ENCODE measurements around the gene PGAM5.

PGAM5 gene

GRCh38 chr12:132715874-132716273 is 5.2 kb downstream of the PGAM5 start:
- Histone ChIP-seq H3K4me2 (ENCODE audit: low read depth, low read length) (no peak overlapping the region), H3K27ac (ENCODE audit: low read length) (no peak overlapping the region), H3K9me2 (replicated peaks; ENCODE audit: insufficient read depth, low read length) (no peaks in the 10 kb centered on the region), H3K4me1 (ENCODE audit: low read length) (no peaks in the 10 kb centered on the region), H3K9ac (ENCODE audit: low read length) (no peak overlapping the region), H4K20me1 (ENCODE audit: insufficient read depth, low read length) (no peaks in the 10 kb centered on the region), H3K9me3 (replicated peaks; ENCODE audit: insufficient read depth, low read length) (no peaks in the 10 kb centered on the region), H3K79me2 (ENCODE audit: low read length) (peaks cover 35% of the 10 kb centered on the region), H2AFZ (ENCODE audit: low read length) (no peak overlapping the region), H3K27me3 (replicated peaks; ENCODE audit: insufficient read depth, low read length) (no peaks in the 10 kb centered on the region), H3K36me3 (replicated peaks; ENCODE audit: insufficient read depth, low read length) (no peaks in the 10 kb centered on the region; the same call in none of the 2 replicates), H3K4me3 (ENCODE audit: low read length) (no peak overlapping the region), H3F3A (ENCODE audit: insufficient read depth, low read length) (no peaks in the 10 kb centered on the region)
- TF ChIP-seq EZH2 (optimal IDR thresholded peaks at IDR 0.05; ENCODE audit: low read depth, low read length): no peak
- no peak for TF ChIP-seq EZH2phosphoT487 (IDR thresholded peaks at IDR 0.05; ENCODE audit: low read length)
- TF ChIP-seq, protein P1, sequence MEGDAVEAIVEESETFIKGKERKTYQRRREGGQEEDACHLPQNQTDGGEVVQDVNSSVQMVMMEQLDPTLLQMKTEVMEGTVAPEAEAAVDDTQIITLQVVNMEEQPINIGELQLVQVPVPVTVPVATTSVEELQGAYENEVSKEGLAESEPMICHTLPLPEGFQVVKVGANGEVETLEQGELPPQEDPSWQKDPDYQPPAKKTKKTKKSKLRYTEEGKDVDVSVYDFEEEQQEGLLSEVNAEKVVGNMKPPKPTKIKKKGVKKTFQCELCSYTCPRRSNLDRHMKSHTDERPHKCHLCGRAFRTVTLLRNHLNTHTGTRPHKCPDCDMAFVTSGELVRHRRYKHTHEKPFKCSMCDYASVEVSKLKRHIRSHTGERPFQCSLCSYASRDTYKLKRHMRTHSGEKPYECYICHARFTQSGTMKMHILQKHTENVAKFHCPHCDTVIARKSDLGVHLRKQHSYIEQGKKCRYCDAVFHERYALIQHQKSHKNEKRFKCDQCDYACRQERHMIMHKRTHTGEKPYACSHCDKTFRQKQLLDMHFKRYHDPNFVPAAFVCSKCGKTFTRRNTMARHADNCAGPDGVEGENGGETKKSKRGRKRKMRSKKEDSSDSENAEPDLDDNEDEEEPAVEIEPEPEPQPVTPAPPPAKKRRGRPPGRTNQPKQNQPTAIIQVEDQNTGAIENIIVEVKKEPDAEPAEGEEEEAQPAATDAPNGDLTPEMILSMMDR (IDR thresholded peaks at IDR 0.05; ENCODE audit: low read length): no peak
- no peak for DNase-seq

- Histone ChIP-seq H3K4me3 (ENCODE audit: low read length) (no peak overlapping the region), H3K36me3 (replicated peaks; ENCODE audit: insufficient read depth, low read length) (no peaks in the 10 kb centered on the region; the same call in none of the 2 replicates), H3K79me2 (ENCODE audit: low read length) (peaks cover 31% of the 10 kb centered on the region), H3F3A (ENCODE audit: insufficient read depth, low read length) (no peaks in the 10 kb centered on the region), H2AFZ (ENCODE audit: low read length) (no peak overlapping the region), H3K4me2 (ENCODE audit: low read depth, low read length) (no peak overlapping the region), H3K27ac (ENCODE audit: low read length) (no peak overlapping the region), H3K4me1 (ENCODE audit: low read length) (no peaks in the 10 kb centered on the region), H3K9me3 (replicated peaks; ENCODE audit: insufficient read depth, low read length) (no peaks in the 10 kb centered on the region), H4K20me1 (ENCODE audit: insufficient read depth, low read length) (no peaks in the 10 kb centered on the region), H3K27me3 (replicated peaks; ENCODE audit: insufficient read depth, low read length) (no peaks in the 10 kb centered on the region), H3K9ac (ENCODE audit: low read length) (no peak overlapping the region), H3K9me2 (replicated peaks; ENCODE audit: insufficient read depth, low read length) (no peaks in the 10 kb centered on the region)
- no peak for TF ChIP-seq EZH2 (optimal IDR thresholded peaks at IDR 0.05; ENCODE audit: low read depth, low read length)
- TF ChIP-seq, protein P1 (IDR thresholded peaks at IDR 0.05; ENCODE audit: low read length): no peak
- TF ChIP-seq EZH2phosphoT487 (IDR thresholded peaks at IDR 0.05; ENCODE audit: low read length): no peak
- no peak for DNase-seq
Observed at GRCh38 chr12:132716356-132716755, 5.7 kb downstream of the PGAM5 start.

GRCh38 chr12:132717011-132717410 is 6.4 kb downstream of the PGAM5 start:
- H3K27me3 ChIP-seq (replicated peaks; ENCODE audit: insufficient read depth, low read length): no peaks in the 10 kb centered on the region
- H4K20me1 ChIP-seq (ENCODE audit: insufficient read depth, low read length): no peaks in the 10 kb centered on the region
- H3K36me3 ChIP-seq (replicated peaks; ENCODE audit: insufficient read depth, low read length): no peaks in the 10 kb centered on the region; the same call in none of the 2 replicates
- TF ChIP-seq EZH2 (optimal IDR thresholded peaks at IDR 0.05; ENCODE audit: low read depth, low read length): no peak
- TF ChIP-seq EZH2phosphoT487 (IDR thresholded peaks at IDR 0.05; ENCODE audit: low read length): no peak
- TF ChIP-seq, protein P1 (IDR thresholded peaks at IDR 0.05; ENCODE audit: low read length): no peak
- no peaks in the 10 kb centered on the region for H3K4me1 ChIP-seq (ENCODE audit: low read length)
- peaks cover 24% of the 10 kb centered on the region for H3K79me2 ChIP-seq (ENCODE audit: low read length)
- no peaks in the 10 kb centered on the region for H3F3A ChIP-seq (ENCODE audit: insufficient read depth, low read length)
- no peaks in the 10 kb centered on the region for H3K9me3 ChIP-seq (replicated peaks; ENCODE audit: insufficient read depth, low read length)
- no peak overlapping the region for H3K27ac ChIP-seq (ENCODE audit: low read length)
- no peaks in the 10 kb centered on the region for H3K9me2 ChIP-seq (replicated peaks; ENCODE audit: insufficient read depth, low read length)
- no peak for DNase-seq
- no peak overlapping the region for H3K9ac ChIP-seq (ENCODE audit: low read length)
- H3K4me2 ChIP-seq (ENCODE audit: low read depth, low read length): no peak overlapping the region
- no peak overlapping the region for H3K4me3 ChIP-seq (ENCODE audit: low read length)
- H2AFZ ChIP-seq (ENCODE audit: low read length): no peak overlapping the region

Data from MM.1S (cell line).